T-cell (primary cell): ENCODE measurements around the gene NUCB1. TPM values are rescaled to one million over a fixed set of nuclear protein-coding genes. Genes with fewer than 3 reads are reported as not detected.

Source experiments
- ATAC-seq, 4 experiments: fragments of 200-7000 bp in 3 of 4; fragments of 150-1000 bp in 1 of 4; cut with Tn5 transposase; replicated peaks in 1 of 4; 1 replicate in 3 of 4; 2 replicates in 1 of 4; pipeline ENCODE4 v1.10.0; 2021; ENCODE audit warnings: moderate library complexity in 3 of 4, mild to moderate bottlenecking in 2 of 4, moderate number of reproducible peaks in 1 of 4
- CTCF ChIA-PET, 2 donors: fragments of 300-600 bp; sonication (Branson Sonifier 250); formaldehyde crosslinking; loops; one replicate each; lab custom pipeline; 2022; ENCODE audit warnings: antibody characterized with exemption in 2 of 2; lab: Charles Lee
- POLR2A ChIA-PET, 2 donors: fragments of 300-600 bp; sonication (Branson Sonifier 250); formaldehyde crosslinking; loops; one replicate each; lab custom pipeline; 2022; ENCODE audit warnings: antibody characterized with exemption in 2 of 2; lab: Charles Lee
- DNase-seq, 35 experiments: peaks; one replicate each; pipeline versions ENCODE4 v3.0.0 to v3.0.0-alpha.2; 2013 to 2023
- H3K27ac ChIP-seq: one replicate; pipeline ENCODE4 v1.5.1; 2013; ENCODE audit warnings: low read length
- H3K27me3 ChIP-seq, 2 experiments: replicated peaks in 1 of 2; 1 replicate in 1 of 2; 2 replicates in 1 of 2; pipeline versions ENCODE4 v1.6.1 to v1.7.0; 2013; ENCODE audit warnings: low read length in 1 of 2, mixed read lengths in 1 of 2; ENCODE audit not compliant: control insufficient read depth in 2 of 2, insufficient read depth in 2 of 2; ENCODE audit errors: extremely low read depth in 1 of 2
- H3K36me3 ChIP-seq, 2 donors: 1 replicate in 1 of 2; 2 replicates in 1 of 2; pipeline versions ENCODE4 v1.6.1 to v1.7.0; 2013; ENCODE audit warnings: low read length in 1 of 2; ENCODE audit not compliant: control insufficient read depth in 2 of 2, insufficient read depth in 1 of 2; ENCODE audit errors: extremely low read depth in 1 of 2
- H3K4me1 ChIP-seq, 2 experiments: 1 replicate in 1 of 2; 2 replicates in 1 of 2; pipeline versions ENCODE4 v1.6.1 to v1.7.0; 2013; ENCODE audit warnings: low read length in 2 of 2, mixed read lengths in 1 of 2; ENCODE audit not compliant: insufficient read depth in 2 of 2, control insufficient read depth in 1 of 2; ENCODE audit errors: extremely low read depth in 1 of 2
- H3K4me3 ChIP-seq, 2 donors: 1 replicate in 1 of 2; 2 replicates in 1 of 2; pipeline versions ENCODE4 v1.5.1 to v1.7.0; 2013; ENCODE audit warnings: mild to moderate bottlenecking in 2 of 2, low read length in 1 of 2, moderate library complexity in 1 of 2; ENCODE audit not compliant: control insufficient read depth in 1 of 2; ENCODE audit errors: extremely low read depth in 1 of 2
- H3K9me3 ChIP-seq: 2 replicates; pipeline ENCODE4 v1.7.0; 2013
- H3K27ac Mint-ChIP-seq, 2 donors: one replicate each; pipeline ENCODE4 v1.8.0; 2020 to 2021; ENCODE audit warnings: mild to moderate bottlenecking in 2 of 2, mixed read lengths in 2 of 2
- H3K27me3 Mint-ChIP-seq, 2 donors: one replicate each; pipeline ENCODE4 v1.8.0; 2021 to 2022; ENCODE audit warnings: mixed read lengths in 2 of 2
- H3K36me3 Mint-ChIP-seq: one replicate; pipeline ENCODE4 v1.8.0; 2021; ENCODE audit warnings: mixed read lengths
- H3K4me1 Mint-ChIP-seq, 3 donors: one replicate each; pipeline ENCODE4 v1.8.0; 2020 to 2022; ENCODE audit warnings: mixed read lengths in 3 of 3, mild to moderate bottlenecking in 1 of 3
- H3K4me3 Mint-ChIP-seq, 3 donors: one replicate each; pipeline ENCODE4 v1.8.0; 2020 to 2022; ENCODE audit warnings: mild to moderate bottlenecking in 3 of 3, mixed read lengths in 3 of 3, moderate library complexity in 3 of 3
- H3K9me3 Mint-ChIP-seq, 3 donors: one replicate each; pipeline ENCODE4 v1.8.0; 2020 to 2022; ENCODE audit warnings: mixed read lengths in 3 of 3
- WGBS: methylation state at CpG from one replicate; pipeline ENCODE4 v1.1.5; 2013; ENCODE audit warnings: missing lambda C conversion rate; ENCODE audit not compliant: insufficient coverage; 5-methylcytosine and 5-hydroxymethylcytosine counted together
- total RNA-seq, 35 experiments: library from RNA in 6 of 35; stranded (reverse) in 6 of 35; fragments of 120-200 nt in 1 of 35; gene quantifications; one replicate each; pipeline versions ENCODE4 v1.2.1 to v1.2.4 and lab custom pipeline; 2013 to 2026

Gene NUCB1
- total RNA-seq, 5 donors from 2014 or later (not counting 1 experiment from before 2014, with no cell fraction given), result 122 to 177 (median 165) TPM

DNA sequence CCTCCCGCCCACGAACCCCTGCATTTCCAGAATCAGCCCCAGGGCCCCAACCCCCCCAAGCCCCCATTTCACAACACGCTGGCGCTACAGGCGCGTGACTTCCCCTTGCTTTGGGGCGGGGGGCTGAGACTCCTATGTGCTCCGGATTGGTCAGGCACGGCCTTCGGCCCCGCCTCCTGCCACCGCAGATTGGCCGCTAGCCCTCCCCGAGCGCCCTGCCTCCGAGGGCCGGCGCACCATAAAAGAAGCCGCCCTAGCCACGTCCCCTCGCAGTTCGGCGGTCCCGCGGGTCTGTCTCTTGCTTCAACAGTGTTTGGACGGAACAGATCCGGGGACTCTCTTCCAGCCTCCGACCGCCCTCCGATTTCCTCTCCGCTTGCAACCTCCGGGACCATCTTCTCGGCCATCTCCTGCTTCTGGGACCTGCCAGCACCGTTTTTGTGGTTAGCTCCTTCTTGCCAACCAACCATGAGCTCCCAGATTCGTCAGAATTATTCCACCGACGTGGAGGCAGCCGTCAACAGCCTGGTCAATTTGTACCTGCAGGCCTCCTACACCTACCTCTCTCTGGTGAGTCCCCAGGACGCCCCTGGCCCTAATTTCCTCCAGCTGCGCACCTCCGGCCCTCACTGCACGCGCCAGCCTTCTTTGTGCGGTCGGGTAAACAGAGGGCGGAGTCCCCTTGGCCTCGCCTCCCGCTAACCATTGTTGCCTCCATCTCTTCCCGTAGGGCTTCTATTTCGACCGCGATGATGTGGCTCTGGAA, 65.1 kb downstream of the NUCB1 start, which contains the start of gene FTL:
Gene FTL (plus strand): TSS at position 270 of the 766 bp plus-strand sequence. CDS start 199 bp downstream, at position 469.
- under 1% methylated on average over 48 of the region's 52 CpGs for WGBS
- H3K27ac Mint-ChIP-seq, result peak within 1 kb of the TSS; percentile 99 to 100
- H3K36me3 ChIP-seq, result peaks cover 10 to 39% of the 10 kb centered on the region in 2 donors
- peak within 1 kb of the TSS; percentile 65 for H3K27ac ChIP-seq
- H3K4me1 ChIP-seq, result peaks cover 22 to 57% of the 10 kb centered on the region in 2 experiments
- peaks cover 55 to 73% (median 59%) of the 10 kb centered on the region in 3 donors for H3K4me1 Mint-ChIP-seq
- H3K27me3 Mint-ChIP-seq, result no peaks in the 10 kb centered on the region
- H3K36me3 Mint-ChIP-seq, result peaks cover 17% of the 10 kb centered on the region
- peak; percentile 76 to 82 (median 80) for ATAC-seq
- H3K9me3 Mint-ChIP-seq, result no peaks in the 10 kb centered on the region
- ChIA-PET POLR2A (no interaction called here), CTCF (no interaction called here)
- H3K9me3 ChIP-seq, result no peaks in the 10 kb centered on the region
- H3K27me3 ChIP-seq, result no peaks in the 10 kb centered on the region
- peak; percentile 66 to 93 (median 79) for DNase-seq
- peak within 1 kb of the TSS; percentile 98 to 100 (median 100) for H3K4me3 Mint-ChIP-seq
- peak within 1 kb of the TSS; percentile 80 to 81 for H3K4me3 ChIP-seq

DNA sequence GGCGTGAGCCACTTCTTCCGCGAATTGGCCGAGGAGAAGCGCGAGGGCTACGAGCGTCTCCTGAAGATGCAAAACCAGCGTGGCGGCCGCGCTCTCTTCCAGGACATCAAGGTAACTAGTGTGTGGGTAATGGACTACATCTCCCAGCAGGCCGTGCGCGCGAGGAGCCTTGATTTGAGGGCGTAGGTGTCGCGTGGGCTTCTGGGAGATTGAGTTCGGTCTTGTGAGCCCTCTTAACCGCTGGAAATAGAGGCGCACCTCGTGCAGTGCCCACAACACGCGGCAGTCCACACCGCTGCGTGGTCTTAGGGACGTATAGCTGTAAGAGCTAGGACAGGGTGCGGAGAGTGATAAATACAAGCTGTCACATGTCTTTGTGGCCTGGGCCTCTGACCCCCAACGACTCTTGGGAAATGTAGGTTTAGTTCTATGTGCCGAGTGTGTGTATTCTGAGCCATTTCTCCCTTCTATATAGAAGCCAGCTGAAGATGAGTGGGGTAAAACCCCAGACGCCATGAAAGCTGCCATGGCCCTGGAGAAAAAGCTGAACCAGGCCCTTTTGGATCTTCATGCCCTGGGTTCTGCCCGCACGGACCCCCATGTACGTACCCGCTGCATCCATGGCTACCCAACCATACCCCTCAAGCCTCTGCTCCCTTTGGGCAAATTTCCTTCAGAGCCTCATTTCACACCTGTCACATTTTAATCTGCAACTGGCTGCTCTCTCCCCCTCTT, 65.9 kb downstream of the NUCB1 start:
- H3K4me3 Mint-ChIP-seq, result peak overlapping the region; percentile 98 to 100 (median 100)
- ChIA-PET CTCF (interaction anchor here (0.6 to 1.3 kb wide), 4 partner anchors 10 to 41 kb away, joined by 4 to 14 read pairs (median 4); partner anchors contain the start of genes GYS1 (in 1 of the 2) and RUVBL2 (in 1 of the 2)), POLR2A (interaction anchor here (0.5 to 0.7 kb wide), 4 partner anchors 12 to 597 kb away, joined by 3 to 5 read pairs (median 4); no protein-coding TSS in a partner anchor)
- peaks cover 20% of the 10 kb centered on the region for H3K36me3 Mint-ChIP-seq
- peak overlapping the region; percentile 80 to 81 for H3K4me3 ChIP-seq
- no peaks in the 10 kb centered on the region for H3K9me3 Mint-ChIP-seq
- H3K27ac Mint-ChIP-seq, result peak overlapping the region; percentile 99 to 100
- no peaks in the 10 kb centered on the region for H3K27me3 ChIP-seq
- ATAC-seq (peak; percentile 63 to 77 (median 69)), DNase-seq (peak; percentile 78 to 95 (median 89))
- H3K4me1 Mint-ChIP-seq, result peaks cover 58 to 71% (median 62%) of the 10 kb centered on the region in 3 donors
- WGBS, result 14% methylated on average over 26 of the region's 36 CpGs
- peaks cover 16 to 45% of the 10 kb centered on the region in 2 donors for H3K36me3 ChIP-seq
- H3K27me3 Mint-ChIP-seq, result no peaks in the 10 kb centered on the region
- no peaks in the 10 kb centered on the region for H3K9me3 ChIP-seq
- peak overlapping the region; percentile 64 for H3K27ac ChIP-seq
- H3K4me1 ChIP-seq, result peaks cover 22 to 58% of the 10 kb centered on the region in 2 experiments

DNA sequence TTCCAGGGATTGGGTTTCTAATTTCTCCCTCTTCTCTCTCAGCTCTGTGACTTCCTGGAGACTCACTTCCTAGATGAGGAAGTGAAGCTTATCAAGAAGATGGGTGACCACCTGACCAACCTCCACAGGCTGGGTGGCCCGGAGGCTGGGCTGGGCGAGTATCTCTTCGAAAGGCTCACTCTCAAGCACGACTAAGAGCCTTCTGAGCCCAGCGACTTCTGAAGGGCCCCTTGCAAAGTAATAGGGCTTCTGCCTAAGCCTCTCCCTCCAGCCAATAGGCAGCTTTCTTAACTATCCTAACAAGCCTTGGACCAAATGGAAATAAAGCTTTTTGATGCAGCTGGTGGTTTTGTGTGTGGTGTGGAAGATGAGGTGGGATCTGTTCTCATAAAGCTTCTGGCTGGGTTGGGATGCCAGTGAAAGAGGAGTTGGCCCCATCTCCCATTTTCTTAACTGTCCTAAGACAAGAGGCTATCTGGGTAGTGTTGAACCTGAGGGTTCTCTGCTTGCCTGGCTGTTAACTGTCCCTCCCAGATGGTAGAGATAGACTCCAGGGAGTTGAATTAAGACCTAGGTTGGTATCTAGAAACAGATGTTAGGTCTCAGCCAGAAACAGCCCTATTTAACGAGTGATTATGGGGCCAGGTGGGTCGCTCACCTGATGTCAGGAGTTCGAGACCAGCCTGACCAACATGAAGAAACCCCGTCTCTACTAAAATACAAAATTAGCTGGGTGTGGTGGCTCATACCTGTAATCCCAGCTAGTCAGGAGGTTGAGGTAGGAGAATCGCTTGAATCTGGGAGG, 66.6 kb downstream of the NUCB1 start:
- WGBS, result no CpG with 5 or more reads among the region's 10 CpGs
- POLR2A ChIA-PET, result interaction anchor here (0.5 to 0.7 kb wide), 4 partner anchors 12 to 596 kb away, joined by 3 to 5 read pairs (median 4); no protein-coding TSS in a partner anchor
- no peak for DNase-seq
- Histone ChIP-seq H3K4me1 (peaks cover 22 to 54% of the 10 kb centered on the region in 2 experiments), H3K27me3 (no peaks in the 10 kb centered on the region), H3K9me3 (no peaks in the 10 kb centered on the region), H3K36me3 (peaks cover 16 to 45% of the 10 kb centered on the region in 2 donors), H3K27ac (peak overlapping the region; percentile 64), H3K4me3 (peak overlapping the region; percentile 80 to 81)
- CTCF ChIA-PET, result interaction anchor here (0.6 to 1.3 kb wide), 4 partner anchors 9 to 42 kb away, joined by 4 to 14 read pairs (median 4); partner anchors contain the start of genes GYS1 (in 1 of the 2) and RUVBL2 (in 1 of the 2)
- no peaks in the 10 kb centered on the region for H3K27me3 Mint-ChIP-seq
- H3K27ac Mint-ChIP-seq, result peak overlapping the region; percentile 99 to 100
- H3K36me3 Mint-ChIP-seq, result peaks cover 22% of the 10 kb centered on the region
- H3K9me3 Mint-ChIP-seq, result no peaks in the 10 kb centered on the region
- ATAC-seq, result no peak
- peak overlapping the region; percentile 98 to 100 (median 100) for H3K4me3 Mint-ChIP-seq
- peaks cover 56 to 67% (median 58%) of the 10 kb centered on the region in 3 donors for H3K4me1 Mint-ChIP-seq

DNA sequence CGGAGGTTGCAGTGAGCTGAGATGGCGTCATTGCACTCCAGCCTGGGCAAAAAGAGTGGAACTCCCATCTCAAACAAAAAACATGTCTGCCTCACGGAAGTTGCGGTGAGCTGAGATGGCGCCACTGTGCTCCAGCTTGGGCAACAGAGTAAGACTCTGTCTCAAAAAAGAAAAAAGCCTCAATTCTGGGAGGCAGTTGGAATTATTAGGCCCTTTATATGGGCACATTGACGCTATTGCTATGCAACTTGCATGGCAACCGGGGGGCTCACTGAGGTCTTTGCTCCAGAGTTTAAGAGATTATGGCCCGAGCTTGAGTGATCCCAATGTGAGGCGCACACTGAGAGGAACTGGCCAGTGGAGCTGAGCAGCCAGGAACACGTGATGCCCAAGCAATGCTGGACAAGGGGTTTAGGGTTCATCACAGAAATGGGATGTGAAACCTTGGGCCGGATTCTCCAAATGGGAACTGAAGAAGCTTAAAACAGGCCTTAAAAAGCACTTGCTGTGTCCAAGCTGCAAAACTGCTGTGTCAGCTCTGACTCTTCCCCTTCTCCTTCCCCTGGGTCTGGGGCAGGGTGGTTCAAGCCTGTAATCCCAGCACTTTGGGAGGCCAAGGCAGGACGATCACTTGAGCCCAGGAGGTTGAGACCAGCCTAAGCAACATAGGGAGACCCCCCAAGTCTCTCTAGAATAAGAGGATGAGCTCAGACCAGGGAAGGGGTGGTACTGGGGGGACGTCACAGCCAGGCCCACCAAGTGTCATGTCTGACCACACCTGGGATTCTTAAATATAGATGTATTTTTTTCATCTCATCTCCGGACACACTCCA, 67.5 kb downstream of the NUCB1 start:
- peak overlapping the region; percentile 28 to 100 (median 98) for H3K4me3 Mint-ChIP-seq
- Histone ChIP-seq H3K4me3 (no peak overlapping the region), H3K27ac (no peak overlapping the region), H3K4me1 (peaks cover 18 to 46% of the 10 kb centered on the region in 2 experiments), H3K27me3 (no peaks in the 10 kb centered on the region), H3K36me3 (peaks cover 16 to 45% of the 10 kb centered on the region in 2 donors), H3K9me3 (no peaks in the 10 kb centered on the region)
- ATAC-seq (no peak), DNase-seq (peak in 1 of 35 experiments; percentile 21)
- no peaks in the 10 kb centered on the region for H3K27me3 Mint-ChIP-seq
- WGBS, result 97% methylated on average over 6 of the region's 14 CpGs
- peaks cover 22% of the 10 kb centered on the region for H3K36me3 Mint-ChIP-seq
- ChIA-PET CTCF (interaction anchor here (0.6 to 1.3 kb wide), 2 partner anchors 8 to 26 kb away, joined by 4 to 6 read pairs; partner anchors contain the start of genes GYS1 (in 1 of the 2) and RUVBL2 (in 1 of the 2)), POLR2A (interaction anchor here (0.5 to 0.7 kb wide), 3 partner anchors 15 to 1822 kb away, joined by 3 to 9 read pairs (median 5); no protein-coding TSS in a partner anchor)
- no peaks in the 10 kb centered on the region for H3K9me3 Mint-ChIP-seq
- peak overlapping the region in 1 of 2 donors; percentile 55 for H3K27ac Mint-ChIP-seq
- peaks cover 48 to 58% (median 49%) of the 10 kb centered on the region in 3 donors for H3K4me1 Mint-ChIP-seq

DNA sequence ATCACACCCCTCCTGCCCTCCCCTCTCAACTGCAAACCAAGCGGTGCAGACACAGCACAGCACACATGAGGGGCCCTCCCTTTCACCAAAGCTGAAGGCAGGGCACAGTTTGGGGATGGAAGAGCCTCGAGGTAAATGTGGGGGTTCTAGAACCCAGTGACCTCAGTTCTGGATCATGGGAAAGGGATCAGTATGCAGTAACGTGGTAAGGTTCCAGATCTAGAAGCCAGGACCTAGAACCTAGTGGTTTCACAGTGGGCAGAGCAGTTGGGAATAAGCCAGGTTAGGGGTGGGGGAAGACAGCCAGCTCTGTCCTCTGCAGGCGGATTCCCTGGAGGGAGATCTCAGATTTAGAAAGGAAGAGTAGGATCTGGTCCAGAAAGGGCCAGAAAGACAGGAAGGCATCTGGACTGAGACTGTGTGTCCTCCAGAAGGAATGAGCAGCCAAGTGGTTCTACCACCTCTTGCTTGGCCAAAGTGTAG, 68.1 kb downstream of the NUCB1 start:
- ATAC-seq (no peak), DNase-seq (no peak)
- Histone ChIP-seq H3K4me3 (no peak overlapping the region), H3K27ac (no peak overlapping the region), H3K27me3 (no peaks in the 10 kb centered on the region), H3K4me1 (peaks cover 15 to 39% of the 10 kb centered on the region in 2 experiments), H3K9me3 (no peaks in the 10 kb centered on the region), H3K36me3 (peaks cover 16 to 52% of the 10 kb centered on the region in 2 donors)
- no peak overlapping the region for H3K4me3 Mint-ChIP-seq
- H3K27ac Mint-ChIP-seq, result peak overlapping the region; percentile 40 to 55
- WGBS, result 84% methylated on average over 3 of the region's 4 CpGs
- no peaks in the 10 kb centered on the region for H3K27me3 Mint-ChIP-seq
- no peaks in the 10 kb centered on the region for H3K9me3 Mint-ChIP-seq
- ChIA-PET CTCF (interaction anchor here in 1 of 2 donors (0.6 kb wide), 1 partner anchor 8 kb away, joined by 6 read pairs; no protein-coding TSS in a partner anchor), POLR2A (no interaction called here)
- peaks cover 26% of the 10 kb centered on the region for H3K36me3 Mint-ChIP-seq
- H3K4me1 Mint-ChIP-seq, result peaks cover 43 to 54% (median 45%) of the 10 kb centered on the region in 3 donors
